Activated T-helper 1 cell treated with anti-CD3 and anti-CD28 coated beads, Interleukin-12 subunit alpha, Interleukin-12 subunit beta, Interleukin-2, Interleukin-4 antibody, amounts not matched to agents 30 ng/mL and 10 ng/mL and 1 ng/mL, durations not matched to agents 14 hours and 24 hours and 36 hours (primary cell): ENCODE measurements around the gene BAK1. TPM values are rescaled to one million over a fixed set of nuclear protein-coding genes. Genes with fewer than 3 reads are reported as not detected.

Source experiments
- DNase-seq: peaks from one replicate; pipeline ENCODE4 v3.0.0; 2021; ENCODE audit warnings: low spot score
- H3K27ac Mint-ChIP-seq: one replicate; pipeline ENCODE4 v1.8.0; 2021; ENCODE audit warnings: mild to moderate bottlenecking, mixed read lengths
- H3K27me3 Mint-ChIP-seq: one replicate; pipeline ENCODE4 v1.8.0; 2022; ENCODE audit warnings: mild to moderate bottlenecking, moderate library complexity, mixed read lengths; ENCODE audit not compliant: insufficient read depth
- H3K36me3 Mint-ChIP-seq: one replicate; pipeline ENCODE4 v1.8.0; 2021; ENCODE audit warnings: low read depth, mixed read lengths
- H3K4me1 Mint-ChIP-seq: one replicate; pipeline ENCODE4 v1.8.0; 2021; ENCODE audit warnings: low read depth, mixed read lengths
- H3K4me3 Mint-ChIP-seq: one replicate; pipeline ENCODE4 v1.8.0; 2021; ENCODE audit warnings: mild to moderate bottlenecking, moderate library complexity, mixed read lengths
- H3K9me3 Mint-ChIP-seq: one replicate; pipeline ENCODE4 v1.8.0; 2021; ENCODE audit warnings: mixed read lengths
- intact Hi-C: fragments of 100-400 bp; cut with micrococcal nuclease; formaldehyde crosslinking; loops from one replicate; pipeline ENCODE4 v1.15.1; 2024
- total RNA-seq: library from RNA; stranded (reverse); gene quantifications from 2 replicates; pipeline ENCODE4 v1.2.3, GENCODE V29; 2022

Gene BAK1
- total RNA-seq, 1 donor from 2014 or later, result 67.9 TPM

GRCh38 chr6:33616913-33617312, 36.8 kb upstream of the BAK1 start:
- no peak overlapping the region for H3K27ac Mint-ChIP-seq
- H3K4me1 Mint-ChIP-seq, result peaks cover 19% of the 10 kb centered on the region
- intact Hi-C loops, result no loop called here
- no peaks in the 10 kb centered on the region for H3K9me3 Mint-ChIP-seq
- no peak for DNase-seq
- peaks cover 1% of the 10 kb centered on the region for H3K36me3 Mint-ChIP-seq
- no peak overlapping the region for H3K4me3 Mint-ChIP-seq
- H3K27me3 Mint-ChIP-seq, result peaks cover 5% of the 10 kb centered on the region

- Mint-ChIP-seq H3K36me3 (peaks cover 1% of the 10 kb centered on the region), H3K27ac (no peak overlapping the region), H3K27me3 (peaks cover 5% of the 10 kb centered on the region), H3K4me3 (no peak overlapping the region), H3K9me3 (no peaks in the 10 kb centered on the region), H3K4me1 (peaks cover 18% of the 10 kb centered on the region)
- no peak for DNase-seq
- intact Hi-C loops, result no loop called here
Observed at GRCh38 chr6:33616113-33616512, 36.0 kb upstream of the BAK1 start.

GRCh38 chr6:33613795-33614168, 33.7 kb upstream of the BAK1 start:
- H3K36me3 Mint-ChIP-seq, result no peaks in the 10 kb centered on the region
- no peak for DNase-seq
- H3K9me3 Mint-ChIP-seq, result no peaks in the 10 kb centered on the region
- peaks cover 7% of the 10 kb centered on the region for H3K27me3 Mint-ChIP-seq
- H3K27ac Mint-ChIP-seq, result no peak overlapping the region
- H3K4me1 Mint-ChIP-seq, result peaks cover 2% of the 10 kb centered on the region
- intact Hi-C loops, result no loop called here
- no peak overlapping the region for H3K4me3 Mint-ChIP-seq

DNA sequence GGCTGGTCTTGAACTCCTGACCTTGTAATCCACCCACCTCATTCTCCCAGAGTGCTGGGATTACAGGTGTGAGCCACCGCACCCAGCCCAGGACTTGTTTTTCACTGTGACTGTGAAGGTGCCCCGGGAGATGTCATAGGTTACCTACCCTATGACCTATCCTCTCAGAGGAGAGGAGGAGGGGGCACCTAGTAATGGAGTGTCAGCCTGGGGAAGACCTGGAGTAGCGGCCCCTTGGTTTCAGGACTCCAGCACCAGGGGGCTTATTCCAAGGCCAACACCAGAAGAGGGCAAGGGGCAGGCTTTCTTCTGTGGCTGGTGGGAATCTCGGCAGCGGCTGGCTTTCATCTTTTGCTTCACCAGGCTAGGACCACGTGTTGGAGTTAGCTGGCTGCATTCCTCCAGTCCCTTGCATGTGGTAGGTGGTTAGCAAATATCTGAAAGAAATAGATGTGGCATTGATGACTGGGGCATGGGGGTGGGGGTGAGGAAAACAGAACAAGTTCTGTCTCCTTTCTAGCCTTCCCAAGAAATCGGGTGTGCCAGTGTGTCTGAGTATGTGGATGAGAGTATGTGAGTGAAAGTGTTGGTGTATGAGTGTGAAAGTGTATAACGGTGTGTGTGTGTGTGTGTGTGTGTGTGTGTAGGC, 33.2 kb upstream of the BAK1 start:
- Mint-ChIP-seq H3K9me3 (no peaks in the 10 kb centered on the region), H3K4me3 (no peak overlapping the region), H3K27ac (no peak overlapping the region), H3K36me3 (no peaks in the 10 kb centered on the region), H3K4me1 (no peaks in the 10 kb centered on the region), H3K27me3 (peaks cover 7% of the 10 kb centered on the region)
- DNase-seq, result no peak
- intact Hi-C loops, result no loop called here

- DNase-seq, result no peak
- Mint-ChIP-seq H3K4me1 (no peaks in the 10 kb centered on the region), H3K9me3 (no peaks in the 10 kb centered on the region), H3K27ac (no peak overlapping the region), H3K27me3 (peaks cover 9% of the 10 kb centered on the region), H3K4me3 (no peak overlapping the region), H3K36me3 (no peaks in the 10 kb centered on the region)
- intact Hi-C loops, result no loop called here
Observed at GRCh38 chr6:33610779-33611732, 31.0 kb upstream of the BAK1 start.

GRCh38 chr6:33610067-33610466, 30.0 kb upstream of the BAK1 start:
- Mint-ChIP-seq H3K4me1 (no peaks in the 10 kb centered on the region), H3K36me3 (no peaks in the 10 kb centered on the region), H3K9me3 (no peaks in the 10 kb centered on the region), H3K4me3 (no peak overlapping the region), H3K27ac (no peak overlapping the region), H3K27me3 (peaks cover 8% of the 10 kb centered on the region)
- intact Hi-C loops, result no loop called here
- DNase-seq, result no peak

- Mint-ChIP-seq H3K27me3 (peaks cover 7% of the 10 kb centered on the region), H3K4me3 (no peak overlapping the region), H3K27ac (no peak overlapping the region), H3K9me3 (no peaks in the 10 kb centered on the region), H3K4me1 (no peaks in the 10 kb centered on the region), H3K36me3 (no peaks in the 10 kb centered on the region)
- no peak for DNase-seq
- intact Hi-C loops, result no loop called here
Observed at GRCh38 chr6:33609528-33609927, 29.5 kb upstream of the BAK1 start.

DNA sequence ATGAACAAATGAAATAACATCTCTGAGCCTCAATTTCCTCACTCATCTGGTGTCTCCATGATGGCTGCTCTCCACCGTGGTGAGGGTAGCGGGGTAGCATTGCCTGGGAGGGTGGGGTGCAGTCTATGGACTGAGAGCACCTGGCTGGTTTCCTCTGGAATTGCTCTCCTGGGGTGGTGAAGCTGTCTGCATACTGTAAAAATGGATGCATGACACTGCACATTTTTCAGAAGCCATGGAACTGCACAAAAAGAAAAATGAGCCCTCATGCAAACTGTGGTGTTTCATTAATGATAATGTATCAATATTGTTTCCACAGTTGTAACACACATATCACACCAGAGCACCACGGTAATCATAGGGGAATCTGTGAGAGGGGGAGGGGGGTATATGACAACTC, 28.9 kb upstream of the BAK1 start:
- intact Hi-C loops, result no loop called here
- Mint-ChIP-seq H3K36me3 (no peaks in the 10 kb centered on the region), H3K27me3 (peaks cover 7% of the 10 kb centered on the region), H3K9me3 (no peaks in the 10 kb centered on the region), H3K4me1 (no peaks in the 10 kb centered on the region), H3K27ac (no peak overlapping the region), H3K4me3 (no peak overlapping the region)
- no peak for DNase-seq

GRCh38 chr6:33607784-33608161, 27.7 kb upstream of the BAK1 start:
- Mint-ChIP-seq H3K4me3 (no peak overlapping the region), H3K36me3 (no peaks in the 10 kb centered on the region), H3K27me3 (peaks cover 4% of the 10 kb centered on the region), H3K27ac (no peak overlapping the region), H3K9me3 (no peaks in the 10 kb centered on the region), H3K4me1 (no peaks in the 10 kb centered on the region)
- intact Hi-C loops, result loop anchor here (1.0 kb wide), 2 partner anchors 18 to 216 kb away; partner anchors contain the start of gene KIFC1
- DNase-seq, result no peak

DNA sequence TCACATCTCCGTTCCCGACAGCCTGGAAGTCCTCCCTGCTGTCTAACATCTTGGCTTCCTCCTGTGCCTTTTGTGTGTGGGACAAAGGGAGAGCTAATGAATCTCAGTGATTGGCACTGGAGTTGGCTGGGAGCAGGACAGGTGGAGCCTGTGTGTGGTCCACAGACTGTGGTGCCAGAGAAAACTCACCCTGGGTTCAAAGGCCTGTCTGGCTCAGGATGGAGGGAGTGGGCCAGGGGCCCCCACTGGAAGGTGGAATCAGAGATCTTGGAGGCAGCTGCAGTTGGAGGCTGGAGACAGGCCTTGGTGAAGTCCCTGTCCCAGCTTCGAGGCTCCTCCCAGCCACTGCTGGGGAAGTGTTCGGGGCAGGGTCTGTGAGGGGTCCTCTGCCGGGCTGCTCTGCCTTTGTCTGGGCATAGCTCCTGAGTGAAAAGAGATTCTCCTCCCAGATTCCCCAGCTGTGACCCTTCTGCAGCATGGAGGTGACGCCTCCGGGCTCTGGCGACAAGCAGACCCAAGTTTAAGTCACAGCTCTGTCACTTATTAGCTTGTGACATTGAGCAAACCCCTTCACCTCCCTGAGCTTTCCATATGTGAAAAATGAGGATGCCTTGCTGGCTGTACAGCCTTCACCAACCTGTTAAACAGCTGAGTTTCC, 27.2 kb upstream of the BAK1 start:
- no peak overlapping the region for H3K4me3 Mint-ChIP-seq
- intact Hi-C loops, result loop anchor here (1.0 kb wide), 2 partner anchors 18 to 216 kb away; partner anchors contain the start of gene KIFC1
- no peak for DNase-seq
- no peaks in the 10 kb centered on the region for H3K36me3 Mint-ChIP-seq
- no peak overlapping the region for H3K27ac Mint-ChIP-seq
- peaks cover 8% of the 10 kb centered on the region for H3K27me3 Mint-ChIP-seq
- H3K4me1 Mint-ChIP-seq, result no peaks in the 10 kb centered on the region
- no peaks in the 10 kb centered on the region for H3K9me3 Mint-ChIP-seq

DNA sequence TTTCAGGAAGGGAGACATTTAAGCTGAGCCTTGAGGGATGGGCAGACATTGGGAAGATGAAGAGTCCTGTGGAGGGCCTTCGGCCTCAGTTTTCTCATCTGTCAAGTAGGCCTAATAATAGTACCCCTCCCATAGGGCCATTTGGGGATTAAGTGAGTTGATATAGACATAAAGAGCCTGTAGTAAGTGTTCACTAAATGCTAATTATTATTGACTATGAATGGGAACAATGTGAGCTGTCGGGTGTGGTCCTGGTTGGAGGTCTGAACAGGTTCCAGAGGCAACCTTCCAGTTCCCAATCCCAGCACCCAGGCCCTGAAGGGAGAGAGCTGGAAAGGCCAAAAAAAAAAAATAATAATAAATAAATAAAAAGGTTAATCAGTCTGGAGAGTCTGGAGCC, 26.6 kb upstream of the BAK1 start:
- Mint-ChIP-seq H3K4me1 (no peaks in the 10 kb centered on the region), H3K36me3 (no peaks in the 10 kb centered on the region), H3K27ac (no peak overlapping the region), H3K4me3 (no peak overlapping the region), H3K9me3 (no peaks in the 10 kb centered on the region), H3K27me3 (peaks cover 8% of the 10 kb centered on the region)
- no peak for DNase-seq
- intact Hi-C loops, result loop anchor here (1.0 kb wide), 2 partner anchors 17 to 215 kb away; partner anchors contain the start of gene KIFC1

DNA sequence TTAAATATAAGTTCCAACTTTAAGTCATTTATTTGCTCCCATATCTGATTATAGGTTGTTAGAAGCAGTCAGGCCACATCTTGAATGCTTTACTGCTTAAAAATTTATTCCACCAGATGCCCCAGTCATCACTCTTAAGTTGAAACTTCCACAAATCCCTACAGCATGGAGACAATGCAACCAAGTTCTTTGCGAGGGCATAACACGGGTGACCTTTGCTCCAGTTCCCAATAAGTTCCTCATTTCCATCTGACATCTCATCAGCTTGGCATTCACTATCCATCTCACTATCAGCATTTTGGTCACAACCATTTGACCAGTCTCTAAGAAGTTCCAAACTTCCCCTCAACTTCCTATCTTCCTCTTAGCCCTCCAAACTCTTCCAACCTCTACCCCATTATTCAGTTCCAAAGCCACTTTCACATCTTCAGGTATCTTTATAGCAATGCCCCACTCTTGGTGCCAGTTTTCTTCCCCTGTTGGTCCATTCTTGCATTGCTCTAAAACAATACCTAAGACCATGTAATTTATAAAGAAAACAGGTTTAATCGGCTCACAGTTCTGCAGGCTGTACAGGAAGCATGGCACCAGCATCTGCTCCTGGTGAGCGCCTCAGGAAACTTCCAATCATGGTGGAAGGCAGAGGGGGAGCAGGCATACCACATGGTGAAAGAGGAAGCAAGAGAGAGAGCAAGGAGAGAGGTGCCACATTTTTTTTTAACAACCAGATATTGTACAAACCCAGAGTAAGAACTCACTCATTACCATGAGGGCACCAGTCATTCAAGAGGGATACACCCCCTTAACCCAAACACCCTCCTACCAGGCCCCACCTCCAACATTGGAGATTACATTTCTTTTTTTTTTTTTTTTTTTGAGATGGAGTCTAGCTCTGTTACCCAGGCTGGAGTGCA, 25.1 kb upstream of the BAK1 start:
- no peaks in the 10 kb centered on the region for H3K9me3 Mint-ChIP-seq
- H3K27ac Mint-ChIP-seq, result no peak overlapping the region
- peaks cover 15% of the 10 kb centered on the region for H3K27me3 Mint-ChIP-seq
- H3K36me3 Mint-ChIP-seq, result no peaks in the 10 kb centered on the region
- H3K4me1 Mint-ChIP-seq, result no peaks in the 10 kb centered on the region
- no peak overlapping the region for H3K4me3 Mint-ChIP-seq
- no peak for DNase-seq
- intact Hi-C loops, result no loop called here
